Measurements from ENCODE around the gene SPINT4.

DNA sequence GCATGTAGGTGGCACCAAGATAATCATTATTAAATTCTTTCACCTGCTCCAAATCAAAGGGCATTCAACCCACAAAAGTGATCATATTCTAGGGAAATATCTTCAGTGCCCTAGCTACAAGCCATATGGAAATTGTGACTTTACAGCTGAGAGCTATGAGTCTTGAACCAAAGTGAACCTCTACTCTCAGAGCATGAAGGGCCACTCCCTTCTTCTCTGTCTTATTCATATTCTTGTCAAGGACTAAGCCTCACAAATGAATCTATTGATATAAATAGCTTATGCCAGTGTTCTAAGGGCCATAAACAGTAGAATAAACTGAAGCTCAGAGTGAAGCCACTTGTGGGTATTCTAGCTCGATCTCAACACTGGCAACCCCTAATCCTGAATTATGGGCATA lies 29.6 kb downstream of the SPINT4 start:
- TF ChIP-seq CTCF (conservative IDR thresholded peaks at IDR 0.05) (no peak), EZH2 (IDR thresholded peaks at IDR 0.05; ENCODE audit: low read depth) (no peak)
